Measurements from ENCODE around the gene EEPD1.

EEPD1 gene

DNA sequence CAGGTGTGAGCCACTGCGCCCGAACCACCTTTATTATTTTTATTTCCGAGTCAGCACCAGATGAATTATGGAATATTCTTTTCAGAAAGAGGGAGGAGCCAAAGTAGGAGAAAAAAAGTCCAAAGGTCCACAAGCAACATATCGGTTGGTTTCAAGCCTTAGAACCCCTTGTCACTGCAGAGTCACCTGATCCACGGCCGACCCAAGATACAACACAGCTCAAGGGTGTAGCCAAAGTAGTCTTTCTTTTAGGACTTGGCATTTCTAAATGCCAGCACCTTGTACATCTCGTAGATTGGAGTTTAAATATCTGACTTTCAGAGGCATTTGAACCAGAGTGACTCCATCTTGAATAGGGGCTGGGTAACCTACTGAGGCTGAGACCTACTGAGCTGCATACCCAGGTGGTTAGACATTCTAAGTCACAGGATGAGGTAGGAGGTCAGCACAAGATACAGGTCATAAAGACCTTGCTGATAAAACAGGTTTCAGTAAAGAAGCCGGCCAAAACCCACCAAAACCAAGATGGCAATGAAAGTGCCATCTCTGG lies 122.8 kb downstream of the EEPD1 start:
- DNase-seq (ENCODE audit: low read depth, low spot score), result no peak
- no peak overlapping the region for H3K27ac ChIP-seq

DNA sequence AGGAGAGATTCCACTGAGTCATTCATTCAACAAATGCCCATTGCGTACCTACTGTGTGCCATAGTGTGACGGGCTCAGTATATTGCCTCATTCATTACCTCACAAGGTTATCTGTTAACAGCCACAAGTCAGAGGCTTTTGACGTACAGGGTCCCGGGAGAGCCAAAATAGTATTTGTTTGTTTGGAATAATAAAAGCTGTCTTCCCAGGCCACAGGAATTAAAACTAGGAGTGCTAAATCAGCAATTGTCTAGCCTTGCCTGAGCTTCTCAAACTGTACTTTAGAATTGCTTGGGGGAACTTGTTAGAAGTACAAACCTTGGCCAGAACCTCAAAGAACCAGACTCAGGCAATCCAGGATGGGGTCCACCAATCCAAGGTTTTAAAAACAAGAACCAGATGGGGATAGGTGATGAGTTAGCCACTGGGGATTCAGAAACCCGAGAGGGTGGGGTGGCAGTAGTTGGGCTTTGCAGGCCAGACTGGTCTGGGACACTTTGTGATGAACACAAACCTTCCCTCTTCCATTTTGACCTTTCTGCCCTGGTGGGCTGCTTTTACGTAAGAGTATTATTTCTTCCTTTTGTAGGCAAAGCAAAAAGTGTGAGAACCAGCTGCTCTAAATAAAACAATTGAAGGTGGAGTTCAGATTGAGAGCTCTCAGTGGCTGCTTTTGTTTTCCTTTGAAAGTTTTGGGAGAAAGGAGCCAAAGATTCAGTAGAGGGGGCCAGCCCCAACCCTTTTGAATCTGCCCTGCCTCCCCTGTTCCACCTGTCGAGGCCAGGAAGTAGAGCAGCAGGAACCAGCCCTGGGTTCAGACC lies 123.6 kb downstream of the EEPD1 start:
- DNase-seq (ENCODE audit: low read depth, low spot score), result no peak
- H3K27ac ChIP-seq, result no peak overlapping the region

DNA sequence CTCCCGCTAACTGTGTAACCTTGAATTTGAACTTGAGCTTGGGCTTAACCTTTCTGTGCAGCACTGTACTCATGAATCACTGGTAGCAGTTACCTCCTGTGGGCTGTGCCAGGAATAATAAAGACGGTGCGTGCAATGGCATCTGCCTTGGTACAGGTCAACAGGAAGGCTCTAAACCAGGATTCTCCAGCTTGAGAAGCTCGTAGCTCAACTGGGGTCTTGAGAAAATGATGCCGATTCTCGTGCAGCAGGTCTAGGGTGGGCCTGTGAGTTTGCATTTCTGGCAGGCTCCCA lies 124.1 kb downstream of the EEPD1 start:
- H3K27ac ChIP-seq, result no peak overlapping the region
- DNase-seq (ENCODE audit: low read depth, low spot score), result no peak

DNA sequence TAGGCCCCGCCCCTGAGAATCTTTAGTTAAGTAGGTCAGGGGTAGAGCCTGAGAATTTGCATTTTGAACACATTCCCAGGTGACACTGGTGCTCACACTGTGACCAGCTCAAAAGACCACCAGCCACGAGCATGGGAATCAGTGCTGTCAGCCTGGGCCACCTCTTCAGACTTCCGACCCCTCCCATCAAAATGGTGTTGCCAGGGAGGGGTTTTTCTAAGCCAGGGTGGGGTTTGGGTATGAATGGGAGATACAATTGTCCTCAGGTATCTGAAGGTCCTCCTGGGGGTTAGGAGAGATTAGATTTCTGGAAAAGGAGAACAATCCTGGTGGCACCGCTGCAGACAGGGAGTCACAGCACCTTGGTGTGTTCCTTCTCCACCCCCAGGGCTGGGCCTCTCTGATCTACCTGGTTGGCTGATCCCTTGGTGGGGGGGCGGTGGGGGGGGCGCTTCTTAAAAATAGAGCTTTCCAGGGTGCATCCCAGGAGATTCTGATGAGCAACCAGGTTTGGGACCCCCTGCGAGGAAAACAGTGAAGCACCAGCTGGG lies 125.1 kb downstream of the EEPD1 start:
- H3K27ac ChIP-seq, result no peak overlapping the region
- DNase-seq (ENCODE audit: low read depth, low spot score), result no peak

DNA sequence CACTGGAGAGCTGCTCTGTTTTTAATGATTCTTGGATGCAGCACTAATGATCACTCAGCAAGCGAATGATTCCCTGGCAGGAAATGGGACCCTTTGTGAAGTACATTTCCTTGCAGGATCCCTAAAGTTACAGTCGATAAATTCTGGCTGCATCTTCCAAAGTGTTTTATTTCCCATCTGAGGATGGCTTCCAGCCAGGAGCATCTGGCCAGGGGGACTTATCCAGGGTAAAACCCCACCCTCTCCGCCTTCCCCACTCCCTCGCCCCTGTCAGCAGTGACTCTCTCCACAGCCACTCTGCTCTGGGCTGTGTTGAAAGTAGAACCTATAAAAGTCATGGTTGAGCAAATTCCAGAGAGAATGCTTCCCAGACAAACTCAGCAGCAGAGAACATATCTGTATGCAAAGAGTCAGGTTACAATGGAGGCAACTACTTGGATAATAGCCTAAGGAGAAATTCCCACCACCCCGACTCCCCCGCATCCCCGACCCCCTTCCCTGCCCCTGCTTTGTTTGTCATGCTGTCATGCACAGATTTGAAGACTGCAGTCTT lies 125.6 kb downstream of the EEPD1 start:
- H3K27ac ChIP-seq, result no peak overlapping the region
- no peak for DNase-seq (ENCODE audit: low read depth, low spot score)

DNA sequence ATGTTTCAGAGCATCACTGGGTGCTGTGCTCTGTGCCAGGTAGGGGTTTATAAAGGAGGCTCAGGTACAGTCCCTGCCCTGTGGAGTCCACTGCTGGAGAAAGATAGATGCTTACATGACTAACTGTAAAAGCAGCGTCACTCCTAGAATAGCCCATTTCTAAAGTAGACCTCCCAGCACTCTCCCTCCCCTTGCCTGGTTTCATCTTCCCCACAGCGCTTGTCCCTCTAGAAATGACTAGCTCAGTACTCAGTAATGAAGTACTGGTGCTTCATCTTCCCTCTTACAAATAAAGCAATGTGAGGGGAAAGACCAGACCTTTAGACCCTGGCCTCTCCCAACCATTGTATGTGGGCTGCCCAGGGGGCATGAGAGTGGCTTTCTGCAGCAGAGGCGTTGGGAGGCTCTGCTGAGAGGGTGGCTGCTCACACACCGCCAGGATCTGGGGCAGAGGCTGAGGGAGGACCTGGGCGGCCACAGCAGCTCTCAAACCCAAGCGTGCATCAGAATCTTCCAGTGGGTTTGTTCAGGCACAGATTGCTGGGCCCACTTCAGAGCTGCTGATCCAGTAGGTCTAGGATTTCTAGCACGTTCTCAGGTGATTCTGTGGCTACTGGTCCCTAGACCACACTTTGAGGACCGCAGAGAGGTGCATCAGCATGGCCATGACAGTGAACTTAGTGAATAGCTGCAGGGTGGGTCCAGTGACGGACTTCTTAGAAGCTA lies 126.3 kb downstream of the EEPD1 start:
- no peak for DNase-seq (ENCODE audit: low read depth, low spot score)
- no peak overlapping the region for H3K27ac ChIP-seq

DNA sequence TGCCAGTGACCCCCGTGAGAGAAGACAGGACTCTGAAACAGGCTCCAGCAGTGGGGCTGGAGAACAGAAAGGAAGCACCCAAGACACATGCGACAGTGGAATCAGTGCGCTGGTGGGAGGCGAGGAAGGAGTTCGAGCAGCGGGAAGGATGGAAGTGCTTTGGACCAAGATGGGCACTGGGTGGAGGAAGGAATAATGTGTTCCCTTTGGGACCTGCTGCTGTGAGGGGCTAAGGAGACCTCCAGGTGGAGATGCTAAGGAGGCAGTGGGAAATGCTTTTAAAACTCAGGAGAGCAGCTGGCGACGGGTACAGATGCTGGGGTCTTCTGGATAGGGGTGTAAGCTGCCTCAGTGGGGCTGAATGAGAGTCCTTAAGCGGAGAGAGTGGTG lies 126.9 kb downstream of the EEPD1 start:
- no peak overlapping the region for H3K27ac ChIP-seq
- no peak for DNase-seq (ENCODE audit: low read depth, low spot score)

DNA sequence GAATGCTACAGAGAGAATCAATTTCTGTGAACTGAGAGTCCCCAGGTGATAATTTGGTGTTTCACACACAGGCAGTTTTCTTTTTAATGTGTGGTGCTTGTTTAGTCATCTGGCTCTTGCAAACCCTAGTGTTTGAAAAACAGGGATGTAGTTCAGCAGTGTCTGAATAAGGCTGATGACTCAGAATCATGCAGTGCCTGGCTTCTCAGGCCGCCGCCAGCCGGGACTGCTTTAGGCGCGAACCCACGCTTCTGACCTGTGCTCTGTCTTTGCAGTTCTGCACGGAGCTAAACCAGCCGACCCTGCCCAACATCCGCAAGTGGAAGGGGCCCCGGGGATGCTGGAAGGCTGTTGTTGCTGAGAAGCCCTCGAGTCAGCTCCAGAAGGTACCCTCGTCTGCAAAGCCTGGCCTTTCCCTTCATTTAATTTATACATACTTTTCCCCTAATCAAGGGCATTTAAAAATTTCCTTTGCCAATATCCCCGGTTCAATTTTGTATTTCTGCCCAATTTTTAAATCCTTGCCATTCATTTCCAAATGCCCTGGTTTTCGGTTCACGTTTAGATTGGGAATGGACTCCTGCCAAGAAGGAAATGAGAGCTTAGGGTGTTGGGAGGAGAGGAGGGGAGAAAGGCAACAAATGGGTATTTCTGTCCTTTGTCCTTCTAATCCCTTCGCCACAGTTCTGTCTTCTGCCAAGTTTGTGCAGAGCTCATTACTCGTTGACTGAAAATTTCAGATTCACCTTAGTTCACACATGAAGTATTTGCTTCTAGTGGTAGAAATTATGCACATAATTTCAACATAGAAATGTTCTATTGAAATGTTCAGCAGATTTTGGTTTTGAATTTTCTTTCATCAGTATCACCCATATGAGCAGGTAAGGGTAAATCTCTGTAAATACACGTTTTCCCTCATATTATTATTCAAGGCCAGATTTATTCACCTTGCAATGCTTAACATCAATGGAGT lies 128.1 kb downstream of the EEPD1 start:
- DNase-seq (ENCODE audit: low read depth, low spot score), result peak; percentile 72
- no peak overlapping the region for H3K27ac ChIP-seq

DNA sequence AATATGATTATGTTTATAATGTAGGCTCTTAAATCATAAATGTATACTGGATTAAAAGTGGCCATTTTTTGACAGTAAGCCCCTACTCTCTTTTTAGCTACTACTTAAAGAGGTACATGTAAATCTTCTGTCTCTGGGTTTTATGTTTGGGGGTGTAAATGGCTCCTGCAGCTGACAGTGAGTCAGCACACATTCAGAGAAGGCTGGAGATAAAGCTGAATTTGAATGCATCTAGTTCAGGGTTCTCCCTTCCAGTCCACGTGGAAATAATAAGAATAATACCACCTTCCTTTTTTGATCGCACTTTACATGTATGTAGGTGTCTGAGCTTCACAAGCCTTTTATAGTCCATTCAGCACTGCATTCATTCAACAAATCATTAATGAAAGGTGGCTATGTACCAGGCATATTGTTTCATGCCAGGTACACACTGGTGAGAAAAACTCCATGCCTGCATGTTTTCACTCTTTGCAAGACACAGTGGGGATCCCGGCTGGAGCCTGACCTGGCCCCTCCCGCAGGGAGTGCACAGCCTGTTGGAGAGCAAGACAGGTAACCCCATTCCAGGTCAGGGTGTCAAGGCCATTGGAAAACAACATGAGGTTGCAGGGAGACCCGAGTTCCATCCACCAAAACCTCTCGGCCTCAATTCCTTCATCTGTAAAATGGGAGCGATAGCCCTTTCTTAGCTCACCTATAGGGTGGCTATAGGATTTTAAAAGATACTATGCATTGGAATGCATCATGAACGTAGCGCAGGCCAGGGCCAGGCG lies 129.1 kb downstream of the EEPD1 start:
- no peak for DNase-seq (ENCODE audit: low read depth, low spot score)
- H3K27ac ChIP-seq, result no peak overlapping the region

DNA sequence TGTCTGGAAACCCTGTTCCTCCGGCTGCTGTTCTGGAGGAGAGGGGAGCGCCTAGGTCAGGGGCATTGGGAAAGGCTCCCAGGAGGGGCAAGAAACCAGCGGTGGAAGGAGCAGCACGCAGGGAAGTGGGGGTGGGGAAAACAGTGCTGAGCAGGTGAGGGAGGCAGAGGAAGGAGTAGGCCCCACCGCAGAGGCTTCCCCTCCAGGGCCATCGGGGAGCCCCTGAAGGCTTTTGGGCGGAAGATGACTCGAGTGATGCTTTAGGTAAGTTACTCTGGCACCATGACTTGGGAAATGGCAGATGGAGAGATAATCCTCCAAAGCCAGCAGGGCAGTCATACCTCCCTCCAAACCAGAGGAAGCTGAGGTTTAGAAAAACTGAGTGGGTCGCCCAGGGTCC lies 130.1 kb downstream of the EEPD1 start:
- H3K27ac ChIP-seq, result no peak overlapping the region
- DNase-seq (ENCODE audit: low read depth, low spot score), result no peak

DNA sequence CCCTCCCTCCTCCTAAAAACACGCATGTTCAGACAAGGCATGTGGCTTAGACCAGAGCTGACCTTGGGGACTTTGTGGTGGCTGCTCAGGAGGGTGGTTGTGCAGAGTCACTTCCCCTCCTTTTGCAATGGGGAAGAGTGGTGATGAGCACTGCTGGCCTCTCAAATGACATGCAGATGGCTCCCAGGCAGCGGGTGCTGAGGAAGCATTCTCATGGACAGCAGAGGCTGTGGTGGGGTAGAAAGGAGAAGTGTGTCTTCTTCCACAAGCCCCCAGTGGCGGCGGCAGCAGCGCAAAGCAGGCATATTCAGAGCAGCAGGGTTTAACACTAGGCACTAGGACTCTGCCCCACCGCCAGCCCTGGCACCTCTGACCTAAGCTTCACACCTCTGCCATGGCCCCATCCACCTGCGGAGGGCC lies 130.7 kb downstream of the EEPD1 start:
- no peak overlapping the region for H3K27ac ChIP-seq
- DNase-seq (ENCODE audit: low read depth, low spot score), result no peak

DNA sequence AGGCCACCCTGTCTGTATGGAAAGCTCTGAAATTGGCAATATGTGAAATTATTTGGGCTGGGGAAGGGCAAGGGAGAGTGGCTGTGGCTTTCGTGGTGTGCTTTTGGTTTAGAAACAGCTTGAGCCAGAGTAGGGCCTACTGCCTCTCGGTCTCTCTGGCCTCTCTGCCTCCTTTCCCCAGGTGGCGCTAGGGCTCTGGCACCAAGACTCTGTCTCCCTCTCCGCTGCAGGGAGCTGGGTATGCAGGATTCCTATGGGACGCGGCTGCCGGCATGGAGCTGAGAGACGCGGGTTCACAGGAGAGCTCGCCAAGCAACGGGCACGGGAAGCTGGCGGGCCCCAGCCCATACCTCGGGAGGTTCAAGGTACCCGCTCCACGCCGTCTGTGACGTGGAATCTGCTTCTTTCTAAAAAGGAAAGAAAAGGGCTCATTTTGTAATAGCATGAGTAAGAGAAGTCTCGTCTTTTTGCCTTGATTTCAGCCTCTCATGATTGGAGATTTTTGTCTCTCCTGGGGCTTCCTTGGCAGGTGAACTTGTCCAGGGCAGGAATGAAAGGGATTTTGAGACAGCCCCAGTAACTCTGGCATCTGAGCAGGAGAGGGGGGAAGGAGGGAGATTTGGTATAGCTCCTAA lies 131.5 kb downstream of the EEPD1 start:
- no peak for DNase-seq (ENCODE audit: low read depth, low spot score)
- H3K27ac ChIP-seq, result no peak overlapping the region

DNA sequence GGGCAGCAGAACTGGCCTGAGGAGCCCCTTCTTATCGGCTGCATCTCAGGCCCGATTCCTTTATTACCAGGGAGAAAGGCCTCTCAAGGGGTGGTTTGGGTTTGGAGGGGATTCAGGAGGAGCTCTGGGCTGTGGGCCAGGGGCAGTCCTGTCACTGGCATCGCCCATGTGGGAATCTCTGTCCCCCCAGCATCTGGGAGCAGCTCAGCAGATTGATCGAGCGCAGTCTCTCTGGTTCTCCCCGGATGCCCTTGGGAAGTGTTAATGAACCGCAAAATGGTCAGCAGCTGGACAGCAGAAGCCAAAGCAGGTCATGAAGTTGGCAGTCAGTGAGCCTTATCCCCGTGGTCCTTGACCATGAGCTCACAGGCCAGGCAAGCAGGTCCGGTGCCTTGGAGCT lies 132.2 kb downstream of the EEPD1 start:
- H3K27ac ChIP-seq, result no peak overlapping the region
- no peak for DNase-seq (ENCODE audit: low read depth, low spot score)

DNA sequence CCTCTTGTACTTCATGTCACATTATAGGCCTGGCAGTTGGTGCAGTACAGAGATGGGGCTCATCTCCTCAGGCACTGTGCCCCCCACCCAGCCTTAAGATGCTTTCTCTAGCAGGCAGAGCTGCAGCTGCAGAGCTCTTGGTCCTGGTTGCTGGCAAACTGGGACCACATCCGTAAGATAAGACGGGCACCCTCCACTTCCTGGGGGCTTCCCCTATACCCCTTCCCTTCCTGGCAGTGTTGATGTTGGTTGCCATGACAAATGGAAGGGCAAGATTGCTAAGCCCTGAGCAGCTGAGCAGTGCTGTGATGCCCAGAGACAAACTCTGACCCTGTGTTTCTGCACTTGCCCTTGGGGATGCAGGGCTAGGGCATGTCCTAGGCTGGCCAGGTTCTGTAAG lies 133.2 kb downstream of the EEPD1 start:
- no peak overlapping the region for H3K27ac ChIP-seq
- DNase-seq (ENCODE audit: low read depth, low spot score), result no peak

DNA sequence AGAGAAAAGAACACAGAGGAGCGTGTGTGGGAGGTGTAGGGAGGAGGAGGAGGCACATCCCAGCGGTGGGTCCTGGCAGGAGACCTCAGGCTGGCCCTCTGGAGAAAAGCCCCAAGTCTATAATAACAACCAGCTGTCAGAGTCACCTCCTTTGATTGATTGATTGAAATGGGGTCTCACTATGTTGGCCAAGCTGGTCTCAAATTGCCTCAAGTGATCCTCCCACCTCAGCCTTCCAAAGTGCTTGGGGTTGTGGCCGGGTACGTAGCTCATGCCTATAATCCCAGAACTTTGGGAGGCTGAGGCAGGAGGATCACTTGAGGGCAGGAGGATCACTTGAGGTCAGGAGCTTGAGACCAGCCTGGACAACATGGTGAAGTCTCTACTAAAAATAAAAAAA lies 133.6 kb downstream of the EEPD1 start:
- H3K27ac ChIP-seq, result no peak overlapping the region
- no peak for DNase-seq (ENCODE audit: low read depth, low spot score)

DNA sequence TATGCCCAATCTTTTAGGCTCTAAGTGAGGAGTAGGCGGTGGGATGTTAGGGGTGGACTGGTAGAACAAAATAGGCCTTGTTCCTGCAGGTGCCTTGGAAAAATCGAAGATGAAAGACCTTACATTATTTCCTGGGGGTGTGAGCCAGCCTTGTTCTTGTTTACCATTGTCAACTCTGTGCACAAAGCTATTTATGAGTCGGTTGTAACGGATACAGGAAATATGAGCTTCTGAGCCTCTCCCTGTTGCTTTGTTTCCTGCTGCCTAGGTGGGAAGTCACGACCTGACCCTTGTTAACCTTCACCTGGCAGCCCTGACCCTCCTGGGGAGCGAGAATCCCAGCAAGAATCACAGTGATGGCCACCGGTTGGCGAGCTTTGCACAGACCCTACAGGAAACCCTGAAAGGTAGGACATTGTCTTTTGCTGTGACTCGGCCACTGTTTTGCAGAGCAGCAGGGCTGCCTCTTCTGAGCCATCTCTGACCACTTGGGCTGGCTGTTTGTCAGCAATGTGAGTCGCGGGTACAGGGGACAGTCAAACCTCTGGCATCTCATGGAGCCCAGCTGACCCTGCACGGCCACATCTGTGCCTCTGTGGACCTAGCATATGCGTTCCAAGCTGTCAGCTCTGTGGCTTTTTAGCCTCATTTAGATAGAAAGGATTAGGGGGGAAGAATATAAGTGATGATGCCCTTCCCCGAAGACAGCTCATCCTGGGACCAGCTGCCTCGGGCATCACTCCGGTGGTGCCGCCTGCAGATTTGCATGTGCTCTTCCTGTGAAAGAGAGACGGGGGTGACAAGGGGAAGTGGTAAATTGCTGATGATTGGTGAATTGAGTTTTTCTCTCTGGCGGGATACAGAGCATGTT lies 134.6 kb downstream of the EEPD1 start:
- no peak for DNase-seq (ENCODE audit: low read depth, low spot score)
- no peak overlapping the region for H3K27ac ChIP-seq

DNA sequence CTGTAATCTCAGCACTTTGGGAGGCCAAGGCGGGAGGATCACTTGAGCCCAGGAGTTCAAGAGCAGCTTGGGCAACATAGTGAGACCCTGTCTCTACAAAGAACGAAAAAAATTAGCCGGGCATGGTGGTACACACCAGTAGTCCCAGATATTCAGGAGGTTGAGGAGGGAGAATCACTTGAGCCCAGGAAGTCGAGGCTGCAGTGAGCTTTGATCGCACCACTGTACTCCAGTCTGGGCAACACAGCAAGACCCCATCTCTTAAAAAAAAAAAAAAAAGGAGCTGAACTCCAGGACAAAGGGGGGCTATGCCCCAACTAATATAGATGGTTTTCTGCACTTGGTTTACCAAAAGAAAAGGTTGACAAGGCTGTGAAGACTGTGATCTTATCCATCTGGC lies 135.4 kb downstream of the EEPD1 start:
- no peak overlapping the region for H3K27ac ChIP-seq
- no peak for DNase-seq (ENCODE audit: low read depth, low spot score)
